Activated gamma-delta T cell (primary cell): ENCODE data around the gene CPA2.
"Not testable (repeated sequence)": the region's sequence is repeated elsewhere in the genome, so short reads cannot be mapped to it uniquely, and the experiment has no call there.

Source experiments
- DNase-seq: peaks from one replicate; lab custom pipeline; 2025; lab: John Stamatoyannopoulos, UW

Gene CPA2

GRCh38 chr7:130309986-130310385 lies 43.3 kb downstream of the CPA2 start:
- DNase-seq = no peak

GRCh38 chr7:130314305-130314704 lies 47.6 kb downstream of the CPA2 start:
- no peak for DNase-seq

GRCh38 chr7:130319541-130319940 lies 52.9 kb downstream of the CPA2 start:
- DNase-seq = no peak

- not testable (repeated sequence) for DNase-seq
Measured at GRCh38 chr7:130321542-130322229, 55.0 kb downstream of the CPA2 start.

GRCh38 chr7:130322615-130323014 lies 56.0 kb downstream of the CPA2 start:
- no peak for DNase-seq

GRCh38 chr7:130324306-130324943 lies 57.8 kb downstream of the CPA2 start:
- no peak for DNase-seq

GRCh38 chr7:130329681-130330080 lies 63.0 kb downstream of the CPA2 start:
- DNase-seq = no peak

GRCh38 chr7:130332259-130333053 lies 65.8 kb downstream of the CPA2 start:
- no peak for DNase-seq

GRCh38 chr7:130333832-130334231 lies 67.2 kb downstream of the CPA2 start:
- DNase-seq = no peak

- DNase-seq = no peak
Measured at GRCh38 chr7:130334274-130334673, 67.6 kb downstream of the CPA2 start.

- no peak for DNase-seq
Measured at GRCh38 chr7:130337410-130337971, 70.8 kb downstream of the CPA2 start.

- DNase-seq = no peak
Measured at GRCh38 chr7:130338233-130338632, 71.6 kb downstream of the CPA2 start.
